Suprapubic skin (tissue), 4 donors: ENCODE data around the gene VPS45. TPM values are rescaled to one million over a fixed set of nuclear protein-coding genes. Genes with fewer than 3 reads are reported as not detected.

Source experiments
- DNase-seq, 2 donors: peaks; one replicate each; pipeline ENCODE4 v3.0.0-alpha.2; 2019; ENCODE audit warnings: low spot score in 2 of 2
- H3K27ac ChIP-seq: fragments of 200-600 bp; sonication (generic); one replicate; pipeline ENCODE4 v1.5.1; 2019
- H3K27me3 ChIP-seq: fragments of 200-600 bp; sonication (generic); one replicate; pipeline ENCODE4 v1.5.1; 2019
- H3K36me3 ChIP-seq: fragments of 200-600 bp; sonication (generic); one replicate; pipeline ENCODE4 v1.5.1; 2019
- H3K4me1 ChIP-seq: fragments of 200-600 bp; sonication (generic); one replicate; pipeline ENCODE4 v1.5.1; 2019
- H3K4me3 ChIP-seq: fragments of 200-600 bp; sonication (generic); one replicate; pipeline ENCODE4 v1.5.1; 2019; ENCODE audit warnings: mild to moderate bottlenecking
- H3K9me3 ChIP-seq: fragments of 200-600 bp; sonication (generic); one replicate; pipeline ENCODE4 v1.5.1; 2019
- EP300 ChIP-seq: sonication (generic); formaldehyde crosslinking; IDR thresholded peaks from one replicate; pipeline ENCODE4 v1.6.1; 2017; ENCODE audit warnings: antibody characterized with exemption
- POLR2A ChIP-seq, 2 donors: fragments of 450-650 bp; IDR thresholded peaks; one replicate each; pipeline ENCODE4 v1.6.1; 2017; ENCODE audit warnings: antibody characterized with exemption in 2 of 2, mild to moderate bottlenecking in 2 of 2, moderate library complexity in 2 of 2
- POLR2AphosphoS5 ChIP-seq, 3 donors: sonication (generic); formaldehyde crosslinking; IDR thresholded peaks; one replicate each; pipeline ENCODE4 v1.6.1; 2017; ENCODE audit warnings: antibody characterized with exemption in 3 of 3
- WGBS: methylation state at CpG from one replicate; pipeline ENCODE4 v1.1.5; 2018; 5-methylcytosine and 5-hydroxymethylcytosine counted together
- total RNA-seq, 4 donors: library from RNA; depleted of rRNA; stranded (reverse); fragments of >200 nt; gene quantifications; one replicate each; pipeline ENCODE4 v1.1.0, GENCODE V29; 2016
- TF ChIP-seq, protein P1 (sequence below), 2 donors: fragments of 200-600 bp in 1 of 2; fragments of 450-650 bp in 1 of 2; sonication (generic) in 1 of 2; IDR thresholded peaks; one replicate each; pipeline ENCODE4 v1.5.1; 2016 to 2019; ENCODE audit warnings: antibody characterized with exemption in 2 of 2, mild to moderate bottlenecking in 1 of 2, moderate library complexity in 1 of 2

VPS45 gene
- total RNA-seq, 4 donors from 2014 or later, result 23.8 to 67.4 (median 34.2) TPM

DNA sequence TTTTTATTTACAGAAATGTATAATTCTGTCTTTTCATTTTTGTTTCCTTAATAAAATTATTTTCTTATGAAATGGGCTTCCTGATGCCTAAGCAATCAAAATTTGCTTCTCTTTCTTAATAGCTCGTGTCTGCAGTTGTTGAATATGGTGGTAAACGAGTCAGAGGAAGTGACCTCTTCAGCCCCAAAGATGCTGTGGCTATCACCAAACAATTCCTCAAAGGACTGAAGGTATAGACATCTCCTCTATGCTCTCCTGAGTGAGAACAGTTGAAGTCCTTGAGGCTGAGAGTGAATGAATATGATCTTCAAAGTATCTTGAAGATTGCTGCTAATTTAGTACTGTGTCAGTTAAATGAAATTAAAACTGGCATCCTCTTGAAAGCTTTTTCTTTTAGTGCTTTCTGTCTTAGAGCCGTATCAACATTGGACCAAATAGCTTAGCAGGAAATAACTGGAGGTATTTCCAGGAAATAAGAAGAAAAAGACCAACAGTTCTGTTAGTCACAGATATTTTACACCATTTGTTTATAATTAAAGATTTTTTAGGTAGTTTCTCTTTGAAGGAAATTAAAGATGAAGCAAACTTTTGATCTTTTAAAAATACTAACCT is 24.7 kb downstream of the VPS45 start:
- 77% methylated on average over 3 of the region's 3 CpGs for WGBS
- no peak for DNase-seq
- Histone ChIP-seq H3K9me3 (no peaks in the 10 kb centered on the region), H3K27me3 (no peaks in the 10 kb centered on the region), H3K4me1 (no peaks in the 10 kb centered on the region), H3K4me3 (no peak overlapping the region), H3K36me3 (peaks cover 52% of the 10 kb centered on the region), H3K27ac (no peak overlapping the region)
- no peak for TF ChIP-seq EP300
- TF ChIP-seq, protein P1, sequence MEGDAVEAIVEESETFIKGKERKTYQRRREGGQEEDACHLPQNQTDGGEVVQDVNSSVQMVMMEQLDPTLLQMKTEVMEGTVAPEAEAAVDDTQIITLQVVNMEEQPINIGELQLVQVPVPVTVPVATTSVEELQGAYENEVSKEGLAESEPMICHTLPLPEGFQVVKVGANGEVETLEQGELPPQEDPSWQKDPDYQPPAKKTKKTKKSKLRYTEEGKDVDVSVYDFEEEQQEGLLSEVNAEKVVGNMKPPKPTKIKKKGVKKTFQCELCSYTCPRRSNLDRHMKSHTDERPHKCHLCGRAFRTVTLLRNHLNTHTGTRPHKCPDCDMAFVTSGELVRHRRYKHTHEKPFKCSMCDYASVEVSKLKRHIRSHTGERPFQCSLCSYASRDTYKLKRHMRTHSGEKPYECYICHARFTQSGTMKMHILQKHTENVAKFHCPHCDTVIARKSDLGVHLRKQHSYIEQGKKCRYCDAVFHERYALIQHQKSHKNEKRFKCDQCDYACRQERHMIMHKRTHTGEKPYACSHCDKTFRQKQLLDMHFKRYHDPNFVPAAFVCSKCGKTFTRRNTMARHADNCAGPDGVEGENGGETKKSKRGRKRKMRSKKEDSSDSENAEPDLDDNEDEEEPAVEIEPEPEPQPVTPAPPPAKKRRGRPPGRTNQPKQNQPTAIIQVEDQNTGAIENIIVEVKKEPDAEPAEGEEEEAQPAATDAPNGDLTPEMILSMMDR (IDR thresholded peaks at IDR 0.05), result no peak
- TF ChIP-seq POLR2AphosphoS5 (IDR thresholded peaks at IDR 0.05), result no peak
- TF ChIP-seq POLR2A (IDR thresholded peaks at IDR 0.05), result no peak

DNA sequence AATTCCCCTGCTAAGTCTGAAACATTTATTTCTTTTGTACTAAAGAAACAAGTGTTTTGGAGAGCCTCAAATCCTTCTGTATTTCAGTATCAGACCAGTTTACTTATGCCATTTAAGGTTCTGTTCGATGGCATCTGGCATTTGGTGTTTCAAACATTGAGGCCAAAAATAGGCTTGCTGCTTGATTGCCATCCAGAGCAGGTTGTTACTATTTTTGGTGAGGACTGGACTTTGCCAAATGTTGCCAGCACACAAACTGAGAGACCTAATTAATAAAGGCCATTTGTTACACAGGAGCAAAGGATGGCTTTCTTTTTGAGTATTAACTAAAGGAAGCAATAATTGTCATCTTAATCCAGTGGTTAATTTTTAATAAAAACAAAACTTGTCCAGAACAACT is 26.2 kb downstream of the VPS45 start:
- TF ChIP-seq POLR2A (IDR thresholded peaks at IDR 0.05), result no peak
- TF ChIP-seq, protein P1 (IDR thresholded peaks at IDR 0.05), result no peak
- TF ChIP-seq EP300, result no peak
- TF ChIP-seq POLR2AphosphoS5 (IDR thresholded peaks at IDR 0.05), result no peak
- peaks cover 49% of the 10 kb centered on the region for H3K36me3 ChIP-seq
- H3K4me1 ChIP-seq, result no peaks in the 10 kb centered on the region
- no peak overlapping the region for H3K4me3 ChIP-seq
- 83% methylated on average over 1 of the region's 1 CpG for WGBS
- H3K27ac ChIP-seq, result no peak overlapping the region
- H3K9me3 ChIP-seq, result no peaks in the 10 kb centered on the region
- no peaks in the 10 kb centered on the region for H3K27me3 ChIP-seq
- no peak for DNase-seq

DNA sequence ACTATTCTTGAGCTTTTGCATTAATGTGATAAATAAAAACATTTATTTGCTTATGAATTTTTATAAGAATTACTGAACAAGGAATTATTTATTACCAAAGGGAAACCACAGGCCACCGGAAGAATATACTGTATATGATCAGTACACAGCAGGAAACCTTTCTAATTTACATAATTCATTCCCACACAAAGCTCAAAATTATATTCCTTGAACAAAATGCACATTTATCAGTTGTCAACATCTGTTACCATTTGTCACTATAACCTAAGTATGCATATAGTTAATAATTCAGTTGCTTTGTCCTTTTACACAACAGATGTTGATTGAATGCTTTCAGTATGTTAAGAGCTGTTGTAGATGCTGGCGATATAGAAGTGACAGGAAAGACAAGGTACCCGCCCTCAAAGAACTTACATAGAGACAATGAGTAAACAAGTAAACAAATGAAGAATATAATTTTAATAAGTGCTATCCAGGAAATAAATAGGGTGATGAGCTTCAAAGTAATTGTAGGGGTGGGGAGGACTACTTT is 27.2 kb downstream of the VPS45 start:
- no peaks in the 10 kb centered on the region for H3K27me3 ChIP-seq
- TF ChIP-seq, protein P1 (IDR thresholded peaks at IDR 0.05), result no peak
- TF ChIP-seq POLR2AphosphoS5 (IDR thresholded peaks at IDR 0.05), result no peak
- TF ChIP-seq EP300, result no peak
- no peak for TF ChIP-seq POLR2A (IDR thresholded peaks at IDR 0.05)
- 85% methylated on average over 3 of the region's 3 CpGs for WGBS
- H3K4me1 ChIP-seq, result no peaks in the 10 kb centered on the region
- no peak overlapping the region for H3K4me3 ChIP-seq
- H3K9me3 ChIP-seq, result no peaks in the 10 kb centered on the region
- no peak for DNase-seq
- peaks cover 48% of the 10 kb centered on the region for H3K36me3 ChIP-seq
- no peak overlapping the region for H3K27ac ChIP-seq

DNA sequence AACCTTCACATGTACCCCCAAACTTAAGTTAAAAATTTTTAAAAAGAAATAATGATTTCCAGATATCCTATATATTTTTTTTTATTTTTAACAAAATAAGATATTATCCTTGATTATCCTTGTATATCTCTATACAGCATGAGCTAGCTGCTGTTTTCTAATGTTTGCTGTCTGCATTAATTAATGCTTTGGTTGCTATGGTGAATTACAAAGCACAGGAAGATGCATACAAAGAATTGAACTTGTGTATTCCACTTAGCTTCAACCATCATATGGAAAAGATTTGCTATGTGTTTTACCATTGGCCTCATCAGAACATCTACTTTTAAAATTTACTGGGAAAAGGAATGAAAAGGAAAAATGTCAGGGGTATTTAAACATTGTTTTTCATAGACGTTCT is 35.4 kb downstream of the VPS45 start:
- Histone ChIP-seq H3K36me3 (peaks cover 15% of the 10 kb centered on the region), H3K27me3 (no peaks in the 10 kb centered on the region), H3K4me1 (no peaks in the 10 kb centered on the region), H3K9me3 (no peaks in the 10 kb centered on the region), H3K4me3 (no peak overlapping the region), H3K27ac (no peak overlapping the region)
- WGBS, result 39% methylated on average over 1 of the region's 1 CpG
- DNase-seq, result no peak
- TF ChIP-seq EP300 (no peak), POLR2A (IDR thresholded peaks at IDR 0.05) (no peak), POLR2AphosphoS5 (IDR thresholded peaks at IDR 0.05) (no peak)
- TF ChIP-seq, protein P1 (IDR thresholded peaks at IDR 0.05), result no peak

DNA sequence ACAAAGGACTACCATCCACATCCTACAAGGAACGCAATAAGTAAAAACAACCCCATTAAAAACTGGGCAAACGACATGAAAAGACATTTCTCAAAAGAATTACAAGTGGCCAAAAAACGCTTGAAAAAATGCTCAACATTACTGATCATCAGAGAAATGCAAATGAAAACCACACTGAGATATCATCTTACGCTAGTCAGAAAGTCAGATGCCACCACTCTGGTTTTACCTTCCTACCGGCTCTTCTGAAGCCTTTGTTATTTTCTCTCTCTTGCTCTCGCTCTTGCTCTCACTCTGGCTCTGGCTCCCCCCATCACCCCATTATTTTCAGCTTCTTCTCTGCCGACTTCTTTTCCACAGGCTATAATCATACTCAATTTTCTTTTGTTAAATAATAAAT is 38.8 kb downstream of the VPS45 start:
- Histone ChIP-seq H3K36me3 (peaks cover 7% of the 10 kb centered on the region), H3K9me3 (no peaks in the 10 kb centered on the region), H3K27me3 (no peaks in the 10 kb centered on the region), H3K4me1 (no peaks in the 10 kb centered on the region), H3K4me3 (no peak overlapping the region), H3K27ac (no peak overlapping the region)
- DNase-seq, result no peak
- WGBS, result 87% methylated on average over 7 of the region's 7 CpGs
- TF ChIP-seq POLR2AphosphoS5 (IDR thresholded peaks at IDR 0.05) (no peak), EP300 (no peak), POLR2A (IDR thresholded peaks at IDR 0.05) (no peak)
- TF ChIP-seq, protein P1 (IDR thresholded peaks at IDR 0.05), result no peak
